Erythroblast (primary cell): ENCODE results near the gene SLC9A5.

ENCODE experiments used
- GATA1 ChIP-seq: IDR thresholded peaks from 2 replicates; pipeline ENCODE4 v1.6.1; 2011; ENCODE audit warnings: low read depth, mild to moderate bottlenecking, control low read depth, low read length, moderate library complexity
- POLR2A ChIP-seq: IDR thresholded peaks from 2 replicates; pipeline ENCODE4 v1.6.1; 2011; ENCODE audit warnings: mild to moderate bottlenecking, low read length

DNA sequence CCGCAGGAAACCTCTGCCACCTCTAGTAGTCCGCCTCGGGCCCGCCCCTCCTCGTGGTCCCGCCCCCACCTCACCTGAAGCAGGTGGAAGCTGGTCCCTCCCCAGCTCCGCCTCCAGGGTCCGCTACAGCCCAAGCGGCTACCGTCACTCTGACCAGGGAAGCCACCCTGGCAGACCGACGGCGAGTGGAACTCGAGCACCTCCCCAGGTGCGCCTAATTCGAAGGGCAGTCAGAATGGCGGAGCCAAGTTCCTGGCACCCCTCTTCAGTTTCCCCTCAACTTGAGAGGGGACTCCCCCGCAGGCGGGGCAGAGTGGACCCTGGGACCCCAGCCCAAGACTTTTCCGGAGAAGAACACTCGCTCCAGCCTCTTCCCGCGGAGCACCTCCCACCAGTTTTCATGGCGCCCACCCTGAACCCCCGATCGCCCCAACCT, 2.0 kb upstream of the SLC9A5 start:
- TF ChIP-seq POLR2A (no peak), GATA1 (no peak)
